GM18505 (cell line): ENCODE measurements around the gene ZNF790.
"Not testable (repeated sequence)": the region's sequence is repeated elsewhere in the genome, so short reads cannot be mapped to it uniquely, and the experiment has no call there.

Experiments used
- ATAC-seq: cut with Tn5 transposase; IDR thresholded peaks from one replicate; pipeline ENCODE4 v1.9.1; 2021; ENCODE audit not compliant: unreplicated experiment
- POLR2A ChIP-seq: IDR thresholded peaks from 4 replicates; pipeline ENCODE4 v1.6.1; 2011; ENCODE audit warnings: borderline replicate concordance; ENCODE audit not compliant: insufficient read depth, insufficient read length; ENCODE audit errors: extremely low read depth

The ZNF790 gene

GRCh38 chr19:36807029-36807428 lies 31.2 kb downstream of the ZNF790 start:
- TF ChIP-seq POLR2A: no peak
- no peak for ATAC-seq

GRCh38 chr19:36805364-36805763 lies 32.8 kb downstream of the ZNF790 start:
- no peak for TF ChIP-seq POLR2A
- no peak for ATAC-seq

GRCh38 chr19:36797786-36798108 lies 40.4 kb downstream of the ZNF790 start:
- TF ChIP-seq POLR2A: no peak
- no peak for ATAC-seq

- no peak for ATAC-seq
- no peak for TF ChIP-seq POLR2A
These were observed 41.5 kb downstream of the ZNF790 start for GRCh38 chr19:36796714-36796992.

- not testable (repeated sequence) for ATAC-seq
These were observed 46.6 kb downstream of the ZNF790 start for GRCh38 chr19:36791420-36792141.

- ATAC-seq: no peak
- TF ChIP-seq POLR2A: no peak
These were observed 62.4 kb downstream of the ZNF790 start for GRCh38 chr19:36775768-36776167.

- no peak for TF ChIP-seq POLR2A
- ATAC-seq: peak; percentile 23
These were observed 65.0 kb downstream of the ZNF790 start for GRCh38 chr19:36773223-36773579.

- peak; percentile 89 for ATAC-seq
- peak; percentile 59 for TF ChIP-seq POLR2A
These were observed 65.6 kb downstream of the ZNF790 start, which contains the start of gene ZNF850 for GRCh38 chr19:36772311-36773222. Gene ZNF850 (minus strand): TSS chr19:36772807. CDS start chr19:36762606, 10,201 bp downstream.

GRCh38 chr19:36771261-36772231 lies 66.6 kb downstream of the ZNF790 start:
- TF ChIP-seq POLR2A: peak; percentile 49
- ATAC-seq: no peak
